HEK293 (cell line): Measurements from ENCODE around the gene ZNF221.

Source experiments
- CTCF ChIP-seq: fragments of 450-650 bp; formaldehyde crosslinking; IDR thresholded peaks from 2 replicates; pipeline ENCODE4 v1.5.1; 2016; ENCODE audit warnings: missing biosample characterization, missing genetic modification characterization
- HOXA7 ChIP-seq: sonication (generic); formaldehyde crosslinking; IDR thresholded peaks from 2 replicates; pipeline ENCODE4 v1.8.1; 2022; ENCODE audit warnings: missing genetic modification reagents, borderline replicate concordance
- PRDM10 ChIP-seq: fragments of 450-650 bp; formaldehyde crosslinking; IDR thresholded peaks from 2 replicates; pipeline ENCODE4 v1.5.1; 2016; ENCODE audit warnings: missing biosample characterization, missing genetic modification characterization
- REST ChIP-seq: fragments of 450-650 bp; formaldehyde crosslinking; IDR thresholded peaks from 2 replicates; pipeline ENCODE4 v1.5.1; 2016; ENCODE audit warnings: missing biosample characterization, missing genetic modification characterization
- ZFP37 ChIP-seq: fragments of 450-650 bp; formaldehyde crosslinking; IDR thresholded peaks from 2 replicates; pipeline ENCODE4 v1.5.1; 2016; ENCODE audit warnings: missing biosample characterization, missing genetic modification characterization
- ZNF280C ChIP-seq: fragments of 450-650 bp; formaldehyde crosslinking; IDR thresholded peaks from 2 replicates; pipeline ENCODE4 v1.5.1; 2016; ENCODE audit warnings: missing biosample characterization, missing genetic modification characterization
- ZNF433 ChIP-seq: fragments of 450-650 bp; formaldehyde crosslinking; IDR thresholded peaks from 2 replicates; pipeline ENCODE4 v1.5.1; 2016; ENCODE audit warnings: missing biosample characterization, missing genetic modification characterization, low read depth
- ZNF501 ChIP-seq: fragments of 450-650 bp; formaldehyde crosslinking; IDR thresholded peaks from 2 replicates; pipeline ENCODE4 v1.5.1; 2016; ENCODE audit warnings: missing biosample characterization, missing genetic modification characterization
- ZNF558 ChIP-seq: fragments of 450-650 bp; formaldehyde crosslinking; IDR thresholded peaks from 2 replicates; pipeline ENCODE4 v1.5.1; 2016; ENCODE audit warnings: missing biosample characterization, missing genetic modification characterization
- ZNF692 ChIP-seq: fragments of 450-650 bp; formaldehyde crosslinking; IDR thresholded peaks from 2 replicates; pipeline ENCODE4 v1.5.1; 2016; ENCODE audit warnings: missing biosample characterization, missing genetic modification characterization
- ZNF830 ChIP-seq: fragments of 450-650 bp; IDR thresholded peaks from 2 replicates; pipeline ENCODE4 v1.5.0; 2018; ENCODE audit warnings: missing biosample characterization, missing genetic modification characterization, low read depth, mild to moderate bottlenecking, moderate library complexity

GRCh38 chr19:43957891-43958290 lies 6.9 kb downstream of the ZNF221 start:
- no peak for TF ChIP-seq CTCF (tag by site-specific recombination)
- TF ChIP-seq ZNF501 (tag by site-specific recombination): no peak
- no peak for TF ChIP-seq ZNF433 (tag by site-specific recombination)
- no peak for TF ChIP-seq HOXA7 (CRISPR knock-in tag)
- TF ChIP-seq ZNF692: no peak
- no peak for TF ChIP-seq ZNF280C
- no peak for TF ChIP-seq ZNF558 (tag by site-specific recombination)
- no peak for TF ChIP-seq PRDM10 (tag by site-specific recombination)
- TF ChIP-seq REST: no peak
- no peak for TF ChIP-seq ZNF830
- no peak for TF ChIP-seq ZFP37
